DMS79 treated with DMSO at 0.1 percent for 48 hours (cell line): ENCODE data around the gene ESYT2.
A peak's percentile ranks its signal among the peaks of the same experiment; 100 is the strongest.

ENCODE experiments used
- DNase-seq: peaks from one replicate; lab custom pipeline; 2025; lab: John Stamatoyannopoulos, UW

Gene ESYT2

GRCh38 chr7:158856883-158857668 is 27.8 kb upstream of the ESYT2 start:
- peak; percentile 13 for DNase-seq

GRCh38 chr7:158854681-158855081 is 25.4 kb upstream of the ESYT2 start:
- DNase-seq: no peak

DNA sequence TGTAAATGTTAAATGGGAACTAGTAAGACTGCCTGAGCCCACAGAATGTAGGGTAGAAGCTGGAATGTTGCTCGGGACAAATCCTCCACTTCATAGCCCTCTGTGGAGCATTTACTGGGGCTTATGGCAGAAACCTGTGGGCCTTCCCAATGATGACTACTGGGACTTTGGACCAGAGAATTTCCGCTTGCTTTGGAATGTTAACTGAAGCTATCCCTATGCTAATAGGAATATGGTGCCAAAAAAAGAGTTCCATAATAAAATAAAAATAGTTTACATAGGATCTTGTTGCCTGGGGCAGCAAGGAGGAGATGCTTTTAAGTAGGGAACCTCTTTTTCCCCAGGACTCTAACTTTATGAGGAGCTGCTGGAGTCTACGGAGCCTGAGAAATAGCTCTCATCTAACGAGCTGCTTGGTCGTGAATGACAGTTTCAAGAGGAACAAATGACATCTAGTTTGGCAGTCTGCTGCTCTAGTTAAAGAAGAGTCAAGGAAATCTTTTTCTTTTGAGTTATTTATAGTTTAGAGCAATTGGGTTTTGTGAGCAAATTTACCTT is 21.3 kb upstream of the ESYT2 start:
- no peak for DNase-seq

DNA sequence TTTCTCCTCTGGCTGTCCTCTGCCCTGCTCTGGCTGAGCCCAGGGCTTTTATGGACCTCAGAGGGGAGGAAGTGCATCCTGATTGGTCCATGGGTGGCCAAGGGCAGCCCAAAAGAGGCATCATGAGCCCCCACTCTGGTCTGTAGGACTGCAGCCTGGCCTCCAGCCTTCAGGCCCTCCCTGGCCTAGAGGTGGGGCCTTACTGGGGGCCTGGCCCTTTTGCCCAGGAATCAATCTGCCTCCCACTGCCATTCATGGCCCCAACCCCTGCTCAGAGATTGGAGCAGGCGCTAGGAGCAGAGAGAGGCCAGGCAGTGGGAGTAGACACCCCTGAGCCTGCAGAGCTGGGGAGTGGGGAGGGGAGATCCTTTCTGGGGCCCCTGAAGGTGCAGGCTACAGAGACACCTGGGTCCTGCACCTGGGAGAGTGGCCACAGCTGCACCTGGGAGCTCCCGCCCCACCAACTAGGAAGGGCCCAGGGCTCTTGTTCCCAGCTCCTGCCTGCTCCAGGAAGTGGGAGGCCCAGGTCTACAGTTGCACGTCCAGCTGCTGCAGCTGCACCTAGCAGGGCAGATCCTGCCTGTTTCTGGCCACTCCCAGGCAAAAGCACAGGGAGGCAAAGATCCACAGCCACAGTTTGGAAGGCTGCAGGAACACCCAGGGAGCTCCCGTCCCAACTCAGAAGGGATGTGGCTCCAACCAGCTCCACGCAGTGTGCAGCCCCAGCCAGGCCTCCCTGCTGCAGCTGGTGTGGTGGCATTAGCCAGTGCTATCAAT is 20.6 kb upstream of the ESYT2 start:
- no peak for DNase-seq

GRCh38 chr7:158849442-158849767 is 20.1 kb upstream of the ESYT2 start:
- DNase-seq: no peak

DNA sequence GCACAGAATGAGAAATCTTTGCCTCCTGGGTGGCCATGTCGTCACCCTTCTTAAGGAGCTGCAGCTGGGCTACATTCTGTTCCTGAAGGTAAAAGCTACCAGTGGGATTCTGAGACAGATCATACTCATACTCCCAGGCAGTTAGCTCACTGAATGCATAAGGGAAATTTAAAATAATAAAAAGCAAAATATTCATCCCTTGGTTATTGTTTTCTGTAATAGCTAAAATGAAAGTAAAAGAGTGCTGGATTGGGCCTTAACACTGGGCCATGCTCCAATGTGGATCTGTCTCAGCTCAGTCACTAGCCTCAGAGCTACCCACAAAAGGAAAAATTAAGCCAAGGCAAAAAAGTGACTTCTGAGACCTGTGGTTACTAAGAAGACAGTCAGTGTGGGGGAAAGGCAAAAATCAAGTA is 18.1 kb upstream of the ESYT2 start:
- no peak for DNase-seq

GRCh38 chr7:158846304-158846703 is 17.0 kb upstream of the ESYT2 start:
- DNase-seq: no peak

- DNase-seq: no peak
Observed at GRCh38 chr7:158843771-158844170, 14.5 kb upstream of the ESYT2 start.

- DNase-seq: no peak
Observed at GRCh38 chr7:158842486-158842885, 13.2 kb upstream of the ESYT2 start.

- no peak for DNase-seq
Observed at GRCh38 chr7:158840604-158841003, 11.3 kb upstream of the ESYT2 start.

- DNase-seq: peak; percentile 53
Observed at GRCh38 chr7:158839177-158839576, 9.9 kb upstream of the ESYT2 start.

DNA sequence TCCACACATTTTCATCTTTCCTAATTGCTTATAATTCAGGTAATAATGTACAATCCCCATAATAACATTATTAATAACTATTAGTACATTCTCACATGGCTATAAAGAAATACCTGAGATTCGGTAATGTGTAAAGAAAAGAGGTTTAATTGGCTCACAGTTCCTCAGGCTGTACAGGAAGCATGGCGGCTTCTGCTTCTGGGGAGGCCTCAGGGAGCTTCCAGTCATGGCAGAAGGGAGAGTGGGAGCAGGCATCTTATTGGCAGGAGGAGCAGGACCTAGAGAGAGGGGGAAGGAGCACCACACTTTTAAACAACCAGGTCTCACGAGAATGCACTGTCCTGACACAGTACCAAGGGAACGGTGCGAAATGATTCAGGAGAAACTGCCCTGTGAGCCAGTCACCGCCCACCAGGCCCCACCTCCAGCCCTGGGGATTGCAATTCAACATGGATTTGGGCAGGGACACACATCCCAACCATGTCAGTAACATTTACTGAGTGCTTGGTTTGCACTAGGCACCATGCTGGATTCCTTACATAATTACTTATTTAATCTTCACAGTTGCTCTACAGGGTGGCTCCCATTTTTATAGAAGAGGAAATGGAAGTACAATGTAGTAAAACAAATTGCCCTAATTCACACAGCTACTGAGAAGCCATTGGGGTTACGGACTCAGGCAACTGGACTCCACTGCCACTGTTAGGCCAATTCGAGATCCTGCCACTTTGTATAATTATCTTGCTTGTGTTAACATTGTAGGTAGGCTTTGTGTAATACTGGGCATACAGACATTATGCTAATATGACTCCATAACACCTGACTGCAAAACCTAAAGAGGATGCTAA is 8.7 kb upstream of the ESYT2 start:
- peak; percentile 62 for DNase-seq

GRCh38 chr7:158836692-158837091 is 7.4 kb upstream of the ESYT2 start:
- no peak for DNase-seq

DNA sequence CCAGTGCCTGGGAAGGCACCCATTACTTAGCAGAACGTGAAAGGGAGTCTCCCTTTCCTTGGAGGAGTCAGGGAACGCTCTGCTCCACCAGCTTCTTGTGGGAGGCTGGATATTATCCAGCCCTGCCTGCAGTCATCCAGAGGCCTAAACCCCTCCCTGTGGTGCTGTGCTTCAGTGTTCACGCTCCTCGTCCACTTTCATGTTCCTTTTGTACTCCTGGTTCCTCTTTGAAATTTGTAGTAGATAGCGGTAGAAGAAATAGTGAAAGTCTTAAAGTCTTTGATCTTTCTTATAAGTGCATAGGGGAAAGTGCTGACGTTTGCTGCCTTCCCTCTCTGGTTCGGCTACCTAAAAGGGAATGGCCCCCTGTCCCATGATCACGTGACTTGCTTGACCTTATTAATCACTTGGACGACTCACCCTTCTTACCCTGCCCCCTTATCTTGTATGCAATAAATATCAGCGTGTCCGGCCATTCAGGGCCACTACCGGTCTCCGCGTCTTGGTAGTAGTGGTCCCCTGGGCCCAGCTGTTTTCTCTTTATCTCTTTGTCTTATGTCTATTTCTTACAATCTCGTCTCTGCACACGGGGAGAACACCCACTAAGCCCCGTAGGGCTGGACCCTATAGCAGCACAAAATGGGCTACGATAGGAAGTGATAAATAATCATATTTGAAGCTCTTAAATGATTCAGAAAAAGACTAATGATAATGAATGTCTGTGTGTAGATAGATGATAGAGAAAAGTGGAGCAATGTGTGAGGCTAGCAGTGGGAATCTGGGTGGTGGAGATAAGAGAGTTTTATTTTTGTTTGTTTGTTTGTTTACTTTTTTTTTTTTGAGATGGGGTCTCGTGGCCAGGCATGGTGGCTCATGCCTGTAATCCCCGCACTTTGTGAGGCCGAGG is 5.8 kb upstream of the ESYT2 start:
- peak; percentile 14 for DNase-seq

- no peak for DNase-seq
Observed at GRCh38 chr7:158832994-158833393, 3.7 kb upstream of the ESYT2 start.

DNA sequence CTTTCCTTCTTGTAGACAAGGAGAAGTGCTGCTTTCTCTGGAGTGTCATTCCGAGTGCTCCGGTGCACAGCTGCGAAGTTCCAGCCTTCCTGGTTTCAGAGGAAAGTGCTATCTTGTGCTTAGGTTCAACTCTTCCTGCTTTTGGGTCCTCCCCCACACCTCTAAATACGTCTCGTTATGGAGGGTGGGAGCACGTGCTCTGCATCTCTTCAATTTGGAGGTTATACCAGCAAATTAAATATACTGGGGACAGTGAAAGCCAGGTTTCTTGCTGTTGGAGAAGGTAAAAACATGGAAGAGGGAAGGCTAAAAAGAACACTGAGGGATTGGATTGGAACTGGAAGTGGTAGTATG is 2.4 kb upstream of the ESYT2 start:
- DNase-seq: no peak

- DNase-seq: no peak
Observed at GRCh38 chr7:158830211-158830723, 958 bp upstream of the ESYT2 start.

DNA sequence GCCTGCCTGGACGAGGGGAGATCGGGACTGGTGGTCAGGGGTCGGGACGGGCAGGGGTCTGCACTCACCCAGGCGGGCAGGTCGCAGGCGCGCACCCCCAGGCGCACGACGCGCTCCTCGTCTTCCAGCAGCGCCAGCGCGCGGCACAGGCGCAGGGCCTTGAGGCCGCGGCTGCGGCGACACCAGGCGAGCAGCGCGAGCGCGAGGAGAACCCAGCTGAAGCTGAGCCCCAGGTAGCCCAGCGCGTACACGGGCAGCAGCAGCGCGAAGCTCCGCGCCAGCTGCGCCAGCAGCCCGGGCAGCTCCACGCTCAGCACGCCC is 328 bp downstream of the ESYT2 start:
- DNase-seq: peak; percentile 47

DNA sequence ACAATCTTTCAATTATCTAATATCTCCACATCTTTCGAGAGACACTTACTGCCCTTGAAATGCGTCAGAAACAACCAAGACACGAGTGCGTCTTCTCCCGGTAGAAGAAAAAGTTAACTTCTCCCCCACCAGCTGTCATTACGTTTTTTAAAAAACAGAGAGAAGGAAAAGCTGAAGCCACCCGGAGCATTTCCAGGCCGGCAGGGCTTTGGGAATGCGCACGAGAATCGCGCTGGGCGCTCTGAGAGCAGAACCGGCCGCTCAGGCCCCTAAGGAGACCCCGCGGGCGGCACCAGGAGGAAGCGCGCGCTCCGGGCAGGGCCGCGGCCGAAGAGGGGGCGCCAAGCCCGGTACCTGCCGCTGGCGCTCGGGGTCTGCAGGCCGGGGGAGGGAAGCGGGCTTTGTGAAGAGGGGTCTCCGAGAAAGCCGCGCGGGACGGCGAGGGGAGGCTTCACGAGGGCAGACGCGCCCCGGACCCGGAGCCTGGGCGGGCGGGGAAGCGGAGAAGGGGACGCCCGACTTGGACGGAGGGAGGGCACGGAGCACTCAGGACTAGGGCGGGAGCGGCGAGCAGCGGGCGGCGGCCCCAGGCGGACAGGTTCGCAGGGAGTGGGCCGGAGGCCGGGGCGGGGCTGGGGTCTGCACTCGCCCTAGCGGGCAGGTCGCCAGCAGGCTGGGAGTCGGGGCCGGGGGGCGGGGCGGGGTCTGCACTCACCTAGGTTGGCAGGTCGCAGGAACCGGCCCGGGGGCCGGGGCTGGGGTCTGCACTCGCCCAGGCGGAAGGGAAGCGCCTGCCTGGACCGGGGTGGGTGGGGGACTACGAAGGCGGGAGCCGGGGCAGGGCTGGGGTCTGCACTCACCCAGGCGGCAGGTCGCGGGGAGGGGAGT is 932 bp downstream of the ESYT2 start:
- DNase-seq: peak; percentile 18

DNA sequence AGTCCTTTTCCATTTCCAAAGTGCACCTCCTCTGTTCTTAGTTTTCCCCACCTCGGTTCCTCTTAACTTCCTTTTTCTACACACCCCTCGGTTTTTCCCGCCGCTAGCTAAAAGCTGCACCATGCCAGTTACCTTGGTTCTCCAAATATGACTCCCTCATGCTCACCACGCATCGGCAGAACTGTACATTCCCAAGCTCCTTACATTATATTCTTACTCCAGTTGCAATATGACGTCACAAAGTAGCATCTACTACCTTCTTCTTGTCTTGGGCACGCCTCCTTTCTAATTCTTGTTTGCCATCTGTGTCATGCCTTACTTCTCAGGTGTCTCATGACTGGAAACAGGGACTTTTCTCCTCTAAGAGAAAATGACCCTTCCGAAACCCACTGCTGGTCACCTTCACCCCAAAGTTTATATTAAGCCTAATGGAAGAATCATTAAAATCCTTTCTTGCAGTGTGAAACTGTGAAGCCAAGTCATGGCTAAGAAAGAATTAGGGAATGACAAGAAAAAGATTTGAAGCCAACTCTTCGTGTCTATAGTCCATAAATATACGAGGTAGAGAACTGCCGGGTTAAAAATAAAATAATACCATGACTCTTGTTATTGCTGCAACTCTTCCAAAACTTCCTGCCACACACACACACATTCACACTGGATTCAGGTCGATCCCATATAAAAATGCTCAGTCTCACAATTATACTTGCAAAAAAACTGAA is 1.7 kb downstream of the ESYT2 start:
- DNase-seq: no peak
